ENCODE data around the gene HTT-AS. TPM values are rescaled to one million over a fixed set of nuclear protein-coding genes. Genes with fewer than 3 reads are reported as not detected.
A peak's percentile ranks its signal among the peaks of the same experiment; 100 is the strongest.
"Not testable (repeated sequence)": the region's sequence is repeated elsewhere in the genome, so short reads cannot be mapped to it uniquely, and the experiment has no call there.

The HTT-AS gene
- total RNA-seq, 2 donors from 2014 or later, result not detected

DNA sequence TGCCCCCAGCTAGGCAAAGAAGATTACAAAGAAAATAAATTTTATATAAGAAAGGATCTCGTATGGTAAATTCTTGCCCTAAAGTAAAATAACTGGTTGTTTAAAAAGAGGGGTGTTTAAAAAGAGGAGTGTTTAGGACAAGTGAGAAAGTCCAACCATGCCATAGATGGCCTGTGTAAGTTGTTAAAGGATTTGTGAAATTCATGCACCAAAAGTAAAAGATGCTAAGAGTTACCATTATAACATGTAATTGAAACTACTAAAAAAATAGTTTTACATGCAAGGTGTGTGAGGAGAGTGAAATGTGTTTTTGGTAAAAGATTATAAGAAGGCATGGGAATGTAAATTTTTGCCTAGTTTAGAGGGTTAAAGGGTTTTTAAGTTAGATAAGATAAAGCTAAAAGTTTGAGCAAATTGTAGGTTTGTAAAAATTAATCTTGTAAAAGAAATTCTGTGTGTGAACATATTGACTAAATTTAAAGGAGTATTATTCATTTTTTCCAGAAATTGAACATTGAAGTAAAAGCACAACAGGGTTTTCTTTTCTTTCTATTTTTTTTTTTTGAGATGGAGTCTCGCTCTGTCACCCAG is 20.1 kb downstream of the HTT-AS start:
- Histone ChIP-seq H3K9me3 (ENCODE audit: control insufficient read depth, low read length) (peaks cover 47% of the 10 kb centered on the region), H3K36me3 (ENCODE audit: control insufficient read depth, insufficient read depth, low read length) (no peaks in the 10 kb centered on the region), H3K27me3 (ENCODE audit: control insufficient read depth, insufficient read depth, low read length, poor library complexity, severe bottlenecking) (no peaks in the 10 kb centered on the region), H3K4me3 (ENCODE audit: low read length) (no peak overlapping the region), H3K9ac (ENCODE audit: extremely low read depth, low read length, poor library complexity, severe bottlenecking) (no peak overlapping the region), H3K27ac (ENCODE audit: low read depth, low read length) (no peak overlapping the region), H3K4me1 (ENCODE audit: control insufficient read depth, insufficient read depth, low read length) (no peaks in the 10 kb centered on the region)
- peaks cover 48% of the 10 kb centered on the region for H3K9me3 Mint-ChIP-seq
- TF ChIP-seq, protein P1, sequence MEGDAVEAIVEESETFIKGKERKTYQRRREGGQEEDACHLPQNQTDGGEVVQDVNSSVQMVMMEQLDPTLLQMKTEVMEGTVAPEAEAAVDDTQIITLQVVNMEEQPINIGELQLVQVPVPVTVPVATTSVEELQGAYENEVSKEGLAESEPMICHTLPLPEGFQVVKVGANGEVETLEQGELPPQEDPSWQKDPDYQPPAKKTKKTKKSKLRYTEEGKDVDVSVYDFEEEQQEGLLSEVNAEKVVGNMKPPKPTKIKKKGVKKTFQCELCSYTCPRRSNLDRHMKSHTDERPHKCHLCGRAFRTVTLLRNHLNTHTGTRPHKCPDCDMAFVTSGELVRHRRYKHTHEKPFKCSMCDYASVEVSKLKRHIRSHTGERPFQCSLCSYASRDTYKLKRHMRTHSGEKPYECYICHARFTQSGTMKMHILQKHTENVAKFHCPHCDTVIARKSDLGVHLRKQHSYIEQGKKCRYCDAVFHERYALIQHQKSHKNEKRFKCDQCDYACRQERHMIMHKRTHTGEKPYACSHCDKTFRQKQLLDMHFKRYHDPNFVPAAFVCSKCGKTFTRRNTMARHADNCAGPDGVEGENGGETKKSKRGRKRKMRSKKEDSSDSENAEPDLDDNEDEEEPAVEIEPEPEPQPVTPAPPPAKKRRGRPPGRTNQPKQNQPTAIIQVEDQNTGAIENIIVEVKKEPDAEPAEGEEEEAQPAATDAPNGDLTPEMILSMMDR (conservative IDR thresholded peaks at IDR 0.05), result no peak
- no peak for DNase-seq
- peaks cover 6% of the 10 kb centered on the region for H3K27me3 Mint-ChIP-seq (ENCODE audit: insufficient read depth)
- WGBS, 2 experiments (ENCODE audit: insufficient coverage in 1 of 2, insufficient read length in 1 of 2), result 90 to 92% methylated on average over 2 of the region's 2 CpGs
- no peaks in the 10 kb centered on the region for H3K4me1 Mint-ChIP-seq
- H3K27ac Mint-ChIP-seq, result no peak overlapping the region
- H3K4me3 Mint-ChIP-seq, result no peak overlapping the region
- peaks cover 3% of the 10 kb centered on the region for H3K36me3 Mint-ChIP-seq (ENCODE audit: low read depth)

DNA sequence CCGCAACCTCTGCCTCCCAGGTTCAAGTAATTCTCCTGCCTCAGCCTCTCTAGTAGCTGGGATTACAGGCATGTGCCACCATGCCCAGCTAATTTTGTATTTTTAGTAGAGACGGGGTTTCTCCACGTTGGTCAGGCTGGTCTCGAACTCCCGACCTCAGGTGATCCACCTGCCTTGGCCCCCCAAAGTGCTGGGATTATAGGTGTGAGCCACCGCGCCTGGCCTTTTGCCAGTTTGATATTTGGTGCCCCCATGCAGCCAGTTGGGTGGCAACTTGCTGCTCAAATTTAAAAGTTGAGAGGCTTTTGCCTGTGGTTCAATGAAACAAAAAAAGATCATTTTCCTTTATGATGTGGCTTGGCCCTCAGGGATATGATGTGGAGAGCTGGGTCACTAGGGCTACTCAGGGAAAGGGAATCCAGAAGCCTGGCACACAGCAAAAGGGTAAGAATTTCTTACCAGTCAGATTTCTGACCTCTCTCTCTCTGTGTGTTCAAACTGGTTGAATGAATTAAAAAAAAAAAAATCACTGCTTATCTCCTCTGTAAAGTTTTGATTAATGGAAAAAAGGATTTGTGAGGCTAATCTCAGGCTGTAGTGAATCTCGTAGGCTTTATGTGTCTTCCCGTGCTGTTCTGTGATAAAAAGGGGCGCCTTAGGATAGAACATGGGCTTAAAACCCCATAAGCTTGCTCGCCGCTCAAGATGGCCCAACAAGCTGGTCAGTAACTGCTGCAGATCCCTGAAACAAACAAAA is 23.0 kb downstream of the HTT-AS start:
- H3K9ac ChIP-seq (ENCODE audit: extremely low read depth, low read length, poor library complexity, severe bottlenecking); H3K27me3 ChIP-seq (ENCODE audit: control insufficient read depth, insufficient read depth, low read length, poor library complexity, severe bottlenecking); H3K4me1 ChIP-seq (ENCODE audit: control insufficient read depth, insufficient read depth, low read length); H3K36me3 ChIP-seq (ENCODE audit: control insufficient read depth, insufficient read depth, low read length); H3K4me1 Mint-ChIP-seq; H3K27ac Mint-ChIP-seq; H3K4me3 Mint-ChIP-seq; H3K4me3 ChIP-seq (ENCODE audit: low read length); H3K27ac ChIP-seq (ENCODE audit: low read depth, low read length); H3K36me3 Mint-ChIP-seq (ENCODE audit: low read depth); H3K27me3 Mint-ChIP-seq (ENCODE audit: insufficient read depth); DNase-seq: not testable (repeated sequence)
- WGBS, 2 experiments (ENCODE audit: insufficient coverage in 1 of 2, insufficient read length in 1 of 2), result 92 to 98% methylated on average over 5 to 12 of the region's 12 CpGs
- H3K9me3 Mint-ChIP-seq, result peaks cover 37% of the 10 kb centered on the region
- peaks cover 40% of the 10 kb centered on the region for H3K9me3 ChIP-seq (ENCODE audit: control insufficient read depth, low read length)

DNA sequence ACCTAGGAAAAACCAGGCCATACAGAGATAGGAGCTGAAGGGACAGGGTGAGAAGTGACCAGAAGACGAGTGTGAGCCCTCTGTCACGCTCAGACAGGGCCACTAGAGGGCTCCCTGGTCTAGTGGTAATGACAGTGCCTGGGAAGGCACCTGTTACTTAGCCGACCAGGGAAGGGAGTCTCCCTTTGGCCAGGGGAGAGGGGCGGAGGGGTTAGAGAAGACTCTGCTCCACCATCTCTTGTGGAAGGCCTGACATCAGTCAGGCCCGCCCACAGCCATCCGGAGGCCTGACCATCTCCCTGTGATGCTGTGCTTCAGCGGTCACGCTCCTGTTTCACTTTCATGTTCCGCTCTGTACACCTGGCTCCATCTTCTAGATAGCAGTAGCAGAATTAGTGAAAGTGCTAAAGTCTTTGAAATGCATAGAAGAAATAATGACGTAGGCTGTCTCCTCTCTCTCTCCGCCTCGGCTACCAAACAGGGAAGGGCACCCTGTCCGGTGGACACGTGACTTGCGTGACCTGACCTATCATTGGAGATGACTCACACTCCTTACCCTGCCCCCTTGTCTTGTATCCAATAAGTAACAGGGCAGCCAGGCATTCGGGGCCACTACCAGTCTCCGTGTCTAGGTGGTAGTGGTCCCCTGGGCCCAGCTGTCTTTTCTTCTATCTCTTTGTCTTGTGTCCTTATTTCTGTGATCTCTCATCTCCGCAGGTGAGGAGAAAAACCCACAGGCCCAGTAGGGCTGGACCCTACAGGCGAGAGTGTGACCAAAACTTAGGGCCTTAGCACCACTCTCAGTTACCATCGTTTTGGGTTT is 26.7 kb downstream of the HTT-AS start:
- no peaks in the 10 kb centered on the region for H3K36me3 Mint-ChIP-seq (ENCODE audit: low read depth)
- Histone ChIP-seq H3K27me3 (ENCODE audit: control insufficient read depth, insufficient read depth, low read length, poor library complexity, severe bottlenecking) (no peaks in the 10 kb centered on the region), H3K4me3 (ENCODE audit: low read length) (no peak overlapping the region), H3K9me3 (ENCODE audit: control insufficient read depth, low read length) (peaks cover 7% of the 10 kb centered on the region), H3K9ac (ENCODE audit: extremely low read depth, low read length, poor library complexity, severe bottlenecking) (no peak overlapping the region), H3K36me3 (ENCODE audit: control insufficient read depth, insufficient read depth, low read length) (no peaks in the 10 kb centered on the region), H3K4me1 (ENCODE audit: control insufficient read depth, insufficient read depth, low read length) (no peaks in the 10 kb centered on the region), H3K27ac (ENCODE audit: low read depth, low read length) (no peak overlapping the region)
- 66 to 77% methylated on average over 16 to 20 of the region's 20 CpGs for WGBS, 2 experiments (ENCODE audit: insufficient coverage in 1 of 2, insufficient read length in 1 of 2)
- H3K4me1 Mint-ChIP-seq, result peaks cover 2% of the 10 kb centered on the region
- peaks cover 3% of the 10 kb centered on the region for H3K27me3 Mint-ChIP-seq (ENCODE audit: insufficient read depth)
- H3K27ac Mint-ChIP-seq, result no peak overlapping the region
- no peak overlapping the region for H3K4me3 Mint-ChIP-seq
- TF ChIP-seq, protein P1 (conservative IDR thresholded peaks at IDR 0.05), result peak; percentile 89
- peaks cover 9% of the 10 kb centered on the region for H3K9me3 Mint-ChIP-seq
- peak; percentile 93 for DNase-seq

All from endodermal cell (in vitro differentiated cells).